ENCODE measurements around the gene NR2C2.
"Not testable (repeated sequence)": the region's sequence is repeated elsewhere in the genome, so short reads cannot be mapped to it uniquely, and the experiment has no call there.

Gene NR2C2

GRCh38 chr3:14962762-14963161 is 15.4 kb downstream of the NR2C2 start:
- no peak for DNase-seq

GRCh38 chr3:14967285-14967684 is 19.9 kb downstream of the NR2C2 start:
- no peak for DNase-seq

- no peak for DNase-seq
Observed at GRCh38 chr3:14969671-14970070, 22.3 kb downstream of the NR2C2 start.

GRCh38 chr3:14976317-14976716 is 28.9 kb downstream of the NR2C2 start:
- DNase-seq = no peak

GRCh38 chr3:14980689-14981088 is 33.3 kb downstream of the NR2C2 start:
- no peak for DNase-seq

- no peak for DNase-seq
Observed at GRCh38 chr3:14984581-14985113, 37.3 kb downstream of the NR2C2 start.

GRCh38 chr3:14988988-14989394 is 41.6 kb downstream of the NR2C2 start:
- no peak for DNase-seq

GRCh38 chr3:14989943-14990779 is 42.8 kb downstream of the NR2C2 start:
- no peak for DNase-seq

- no peak for DNase-seq
Observed at GRCh38 chr3:14990780-14991148, 43.4 kb downstream of the NR2C2 start.

- DNase-seq = no peak
Observed at GRCh38 chr3:14991151-14991742, 43.9 kb downstream of the NR2C2 start.

- DNase-seq = no peak
Observed at GRCh38 chr3:14991818-14992612, 44.6 kb downstream of the NR2C2 start.

- DNase-seq = no peak
Observed at GRCh38 chr3:14997941-14998340, 50.6 kb downstream of the NR2C2 start.

GRCh38 chr3:14999182-14999581 is 51.8 kb downstream of the NR2C2 start:
- DNase-seq = not testable (repeated sequence)

GRCh38 chr3:15007681-15008141 is 60.3 kb downstream of the NR2C2 start:
- DNase-seq = no peak

- DNase-seq = no peak
Observed at GRCh38 chr3:15009167-15009566, 61.8 kb downstream of the NR2C2 start.

- DNase-seq = no peak
Observed at GRCh38 chr3:15010664-15011063, 63.3 kb downstream of the NR2C2 start.

- DNase-seq = no peak
Observed at GRCh38 chr3:15011174-15011573, 63.8 kb downstream of the NR2C2 start.

GRCh38 chr3:15014606-15015328 is 67.4 kb downstream of the NR2C2 start:
- no peak for DNase-seq

- DNase-seq = no peak
Observed at GRCh38 chr3:15015456-15015855, 68.1 kb downstream of the NR2C2 start.

- DNase-seq = no peak
Observed at GRCh38 chr3:15017191-15017590, 69.8 kb downstream of the NR2C2 start.

GRCh38 chr3:15023249-15023648 is 75.9 kb downstream of the NR2C2 start:
- no peak for DNase-seq

- DNase-seq = no peak
Observed at GRCh38 chr3:15023719-15024118, 76.3 kb downstream of the NR2C2 start.

- no peak for DNase-seq
Observed at GRCh38 chr3:15029625-15030024, 82.2 kb downstream of the NR2C2 start.
